ENCODE measurements around the gene PDGFD.

Gene PDGFD

DNA sequence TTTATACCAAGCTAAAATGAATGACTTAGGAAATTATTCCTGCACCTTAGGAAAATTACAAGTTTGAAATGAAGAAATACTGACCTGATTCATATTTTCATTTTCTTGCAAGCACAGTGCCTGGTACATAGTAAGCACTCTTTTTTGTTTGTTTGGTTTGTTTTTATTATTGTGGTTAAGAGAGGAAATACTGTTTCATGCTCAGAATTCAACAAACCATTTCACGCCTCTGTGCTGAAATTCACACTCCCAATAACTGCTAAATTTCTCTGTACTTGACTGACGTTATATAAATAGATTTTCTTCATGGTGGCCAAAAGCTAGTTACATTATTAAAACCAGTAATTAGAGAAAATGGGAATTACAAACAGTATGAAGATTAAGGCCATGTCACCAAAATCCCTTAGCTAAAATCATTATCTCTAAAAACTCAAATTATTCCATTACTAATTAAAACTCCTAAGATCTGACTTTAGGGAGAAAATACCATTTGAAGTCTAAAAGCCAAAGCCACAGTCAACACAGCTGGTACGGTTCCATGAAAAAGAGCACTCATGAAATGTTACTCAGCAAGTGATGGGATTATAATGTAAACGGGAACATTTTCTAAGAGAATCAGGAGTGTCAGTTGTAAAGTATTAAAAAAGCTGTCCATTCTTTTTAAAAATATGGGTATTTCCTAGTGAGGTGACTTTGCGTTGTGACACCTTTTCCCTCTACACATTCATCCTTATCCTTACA is 205.3 kb downstream of the PDGFD start:
- no peak for DNase-seq (ENCODE audit: low read depth, low spot score)

DNA sequence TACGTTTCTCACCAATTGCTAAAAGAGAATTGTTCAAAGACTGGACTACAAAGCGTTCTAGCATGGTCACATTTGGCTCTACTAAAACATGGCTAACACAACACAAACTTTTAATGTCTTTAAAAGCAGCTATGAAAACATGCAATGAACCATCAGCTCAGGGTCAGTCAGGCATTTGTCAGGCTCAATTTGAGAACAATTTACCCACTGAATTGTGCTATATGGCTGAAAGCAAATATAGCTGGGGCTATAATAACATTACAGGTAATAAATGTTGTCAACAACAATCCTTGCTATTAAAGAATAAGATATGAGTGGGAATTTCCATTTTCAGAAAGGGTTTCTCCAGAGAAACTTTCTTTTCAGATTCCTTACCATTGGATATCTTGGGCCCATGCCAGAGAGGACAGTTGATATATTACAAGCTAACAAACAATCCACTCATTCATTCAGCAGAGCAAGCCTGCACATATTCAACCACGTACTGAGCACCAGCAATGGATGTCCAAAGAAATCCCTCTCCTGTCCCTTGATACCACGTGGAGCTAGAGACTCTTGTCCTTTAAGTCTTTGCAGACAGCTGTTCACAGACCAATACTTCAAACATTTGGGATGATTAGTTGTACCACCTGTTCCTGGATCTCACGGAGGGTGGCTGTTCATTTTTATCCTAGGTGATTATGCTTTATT is 210.0 kb downstream of the PDGFD start:
- DNase-seq (ENCODE audit: low read depth, low spot score) = no peak

DNA sequence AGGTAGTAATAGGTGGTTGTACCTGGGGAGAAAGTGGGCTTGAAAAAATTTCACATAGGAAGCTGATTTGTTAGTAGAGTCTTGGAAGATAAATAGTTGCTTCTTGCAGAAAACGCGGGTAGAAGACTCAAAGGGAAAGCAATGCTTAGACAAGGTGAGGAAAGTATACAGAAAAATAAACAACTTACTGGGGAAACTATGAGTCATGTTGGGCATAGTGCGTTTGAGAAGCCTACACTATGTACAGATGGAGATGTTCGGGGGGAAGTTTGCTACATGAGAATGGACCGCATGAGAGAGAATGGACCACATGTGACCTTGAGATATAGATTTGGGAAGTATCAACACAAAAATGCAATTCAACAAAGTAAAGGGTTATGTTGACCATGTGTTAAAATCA is 214.2 kb downstream of the PDGFD start:
- DNase-seq (ENCODE audit: low read depth, low spot score) = no peak

DNA sequence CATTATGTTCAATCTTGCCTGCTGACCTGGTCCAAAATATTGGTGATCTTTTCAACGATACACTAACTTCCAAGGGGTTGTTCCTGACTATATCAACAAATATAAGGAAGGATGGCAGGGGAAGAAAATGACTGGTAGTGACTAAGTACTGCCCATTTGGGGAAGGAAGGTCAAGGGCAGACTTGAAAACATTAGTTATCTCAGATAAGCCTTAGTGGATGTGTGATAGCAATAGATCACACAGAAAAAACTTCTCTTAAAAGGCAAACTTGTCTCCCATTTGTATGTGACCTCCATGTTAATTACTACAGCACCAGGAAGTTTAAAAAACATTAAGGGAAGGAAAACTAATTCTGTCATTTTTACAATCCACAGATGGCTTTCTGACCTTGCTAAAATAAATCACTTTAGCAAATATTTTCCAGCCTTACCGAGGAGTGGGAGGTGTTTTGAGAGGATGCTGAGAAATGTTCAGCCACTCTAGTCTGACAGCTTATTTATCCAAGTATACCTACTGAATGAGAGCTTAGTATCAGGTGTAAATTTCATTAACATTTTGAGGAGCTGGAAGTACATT is 215.7 kb downstream of the PDGFD start:
- DNase-seq (ENCODE audit: low read depth, low spot score) = no peak

DNA sequence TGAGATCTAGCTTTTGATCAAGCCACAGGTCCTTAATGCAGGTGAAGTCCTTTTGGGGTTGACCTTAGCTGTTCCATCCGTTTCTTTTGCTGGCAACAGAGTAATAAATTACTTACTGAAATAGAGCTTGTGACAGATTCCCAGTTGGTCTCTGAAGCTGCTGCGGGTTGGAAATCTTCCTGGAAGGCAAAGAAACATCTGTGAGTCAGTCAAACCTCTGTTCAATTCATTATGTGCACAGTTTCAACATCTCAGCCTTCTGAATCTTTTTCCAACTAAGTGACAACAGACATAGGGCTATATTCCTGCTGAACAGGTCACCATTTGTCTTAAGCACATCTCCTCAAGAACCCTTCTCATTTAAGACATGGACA is 216.4 kb downstream of the PDGFD start:
- no peak for DNase-seq (ENCODE audit: low read depth, low spot score)

DNA sequence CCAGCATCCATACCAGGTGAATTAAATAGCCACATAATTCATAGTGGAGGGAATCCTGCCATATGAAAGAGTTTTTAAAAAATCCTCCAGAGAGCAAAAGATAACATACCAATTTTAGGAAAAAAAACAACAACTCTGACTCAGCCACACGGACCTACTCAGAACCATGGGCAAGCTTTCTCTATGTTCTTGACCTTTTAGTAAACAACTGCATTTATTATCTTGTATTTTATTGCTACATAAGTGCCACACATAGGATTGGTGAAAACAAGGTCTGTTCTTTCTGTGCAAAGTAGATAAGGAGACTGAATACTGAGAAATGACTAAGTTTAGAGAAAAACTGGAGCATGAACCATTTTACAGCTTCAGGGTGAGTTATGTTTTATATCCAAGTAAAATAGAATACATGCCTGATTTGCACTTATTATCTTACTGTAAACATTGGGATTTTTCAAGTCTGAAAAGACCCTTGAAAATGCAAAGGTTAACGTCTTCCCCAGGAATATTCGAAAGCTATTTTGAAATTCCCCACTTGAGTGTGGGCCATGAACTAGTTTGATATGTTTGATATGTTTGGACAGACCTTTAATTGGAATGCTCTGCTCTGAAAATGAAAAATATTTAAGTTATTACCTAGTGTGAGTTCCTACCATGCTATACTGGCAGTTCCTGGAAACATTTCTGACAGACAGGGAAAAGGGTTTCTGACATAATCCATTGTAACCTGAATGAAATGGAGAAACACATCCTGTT is 217.0 kb downstream of the PDGFD start:
- no peak for DNase-seq (ENCODE audit: low read depth, low spot score)

DNA sequence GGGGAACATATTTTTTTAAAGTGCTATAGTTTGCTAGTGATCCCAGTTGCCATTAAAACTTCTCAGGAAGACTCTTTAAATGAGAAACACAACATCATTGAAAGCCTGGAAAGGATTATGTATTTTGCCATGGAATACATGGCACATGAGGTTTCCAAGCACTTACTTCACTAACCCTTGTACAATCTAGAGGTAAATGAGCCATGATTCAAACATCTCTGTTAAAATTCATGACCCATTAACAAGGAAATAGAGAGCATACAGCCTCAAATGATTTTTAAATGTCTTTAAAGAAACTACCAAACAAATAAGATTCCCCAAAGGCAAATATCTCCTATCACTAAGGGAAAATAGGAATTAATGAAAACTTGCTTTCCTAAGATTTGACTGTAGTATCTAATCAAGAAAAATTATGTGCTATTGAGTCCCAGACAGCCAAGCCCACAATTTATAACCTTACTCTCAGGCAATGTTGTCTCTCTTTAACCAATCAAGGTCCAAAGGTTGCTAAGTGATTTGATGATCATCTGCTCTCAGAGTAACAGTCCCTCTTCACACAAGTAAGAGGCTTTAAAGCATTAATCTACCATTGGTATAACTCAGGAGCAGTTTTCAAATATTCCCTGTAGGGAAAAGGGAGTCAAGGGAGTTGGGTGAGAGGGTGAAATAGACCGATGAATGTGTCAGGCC is 219.6 kb downstream of the PDGFD start:
- DNase-seq (ENCODE audit: low read depth, low spot score) = no peak

DNA sequence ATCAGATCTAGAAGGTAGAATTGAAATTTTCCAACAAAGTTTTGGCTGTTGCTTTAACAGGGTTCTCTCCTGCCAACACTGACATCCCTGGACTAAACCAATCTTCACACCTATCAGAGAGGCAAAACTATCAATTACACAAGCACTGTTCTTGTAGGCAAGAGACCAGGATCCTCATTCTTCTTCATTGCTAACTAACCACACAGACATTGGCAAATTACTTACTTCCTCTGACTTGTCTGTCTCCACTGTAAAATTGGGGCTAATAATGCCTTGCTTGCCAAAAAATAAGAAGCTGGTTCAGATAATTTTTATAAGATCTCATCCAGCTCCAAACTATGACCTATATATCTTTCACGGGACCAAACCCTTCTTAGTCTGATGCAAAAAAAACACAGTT is 221.3 kb downstream of the PDGFD start:
- no peak for DNase-seq (ENCODE audit: low read depth, low spot score)

DNA sequence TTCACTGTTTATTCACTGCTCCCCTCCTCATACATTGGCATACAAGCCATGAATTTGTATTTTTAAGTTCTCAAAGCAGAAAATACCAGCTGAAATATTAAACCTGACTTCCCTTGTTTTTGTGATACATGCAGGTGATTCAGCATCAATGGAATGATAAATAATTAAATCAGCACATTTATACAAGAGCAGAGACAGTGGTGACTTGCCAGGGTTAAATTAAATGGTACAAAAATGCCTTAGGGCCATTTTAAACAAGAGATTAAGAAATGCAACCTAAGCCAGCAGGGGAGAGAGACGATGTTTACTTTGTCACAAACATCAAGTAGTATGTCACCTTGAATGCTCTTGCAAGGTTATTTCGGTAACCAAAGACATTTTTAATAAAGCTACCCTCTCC is 223.4 kb downstream of the PDGFD start:
- no peak for DNase-seq (ENCODE audit: low read depth, low spot score)

DNA sequence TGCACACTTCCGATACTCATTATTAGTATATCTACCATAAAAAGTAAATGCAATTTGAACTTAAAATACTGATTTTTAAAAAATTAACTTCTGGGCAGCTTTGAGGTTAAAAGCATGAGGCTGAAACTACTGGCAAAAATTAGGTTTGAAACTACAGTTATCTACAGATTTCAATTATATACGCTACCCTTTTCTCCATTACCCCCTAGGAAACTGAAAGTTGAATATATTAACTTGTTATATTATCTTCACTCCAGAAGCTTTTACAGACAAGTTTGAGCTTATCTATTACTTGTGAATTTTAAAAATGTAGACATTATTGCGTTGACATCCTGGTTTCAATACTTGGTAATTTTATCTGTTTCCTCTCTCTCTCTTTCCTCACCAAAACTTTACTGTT is 224.3 kb downstream of the PDGFD start:
- DNase-seq (ENCODE audit: low read depth, low spot score) = no peak

DNA sequence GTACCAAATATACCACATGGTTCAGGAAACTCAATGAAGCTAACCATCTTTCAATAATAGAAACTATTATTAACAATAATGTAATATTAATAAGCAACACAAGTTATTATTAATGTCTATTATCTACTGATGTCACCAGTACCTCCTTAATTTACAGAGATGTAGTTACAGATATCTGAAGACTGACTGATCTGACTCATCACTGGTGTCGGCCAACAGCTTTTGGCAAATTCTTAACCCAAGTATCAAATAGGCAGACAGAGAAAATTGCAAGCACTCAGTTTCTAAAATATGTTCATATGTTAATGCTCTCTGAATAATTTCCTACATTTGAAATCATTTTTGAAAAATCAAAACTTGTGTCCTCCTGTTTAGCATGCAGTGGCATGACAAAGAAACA is 227.9 kb downstream of the PDGFD start:
- no peak for DNase-seq (ENCODE audit: low read depth, low spot score)

DNA sequence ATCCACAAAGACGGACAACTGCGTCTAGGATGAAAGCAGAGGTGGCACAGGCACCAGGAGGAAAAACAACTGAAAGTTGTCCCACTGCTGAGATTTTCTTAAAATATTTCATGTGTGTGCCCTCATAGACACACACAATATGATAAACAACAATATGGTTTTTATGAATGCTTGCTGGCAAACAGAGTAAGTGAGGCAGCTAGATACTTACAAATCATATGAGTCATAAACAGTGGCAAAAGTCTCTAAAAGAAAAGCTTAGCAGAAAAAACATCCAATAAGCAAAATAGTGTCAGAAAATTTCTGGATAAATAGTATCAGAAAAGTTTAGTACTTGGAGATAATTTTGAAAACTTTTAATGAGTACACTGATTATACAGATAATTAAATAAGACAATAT is 228.7 kb downstream of the PDGFD start:
- no peak for DNase-seq (ENCODE audit: low read depth, low spot score)

DNA sequence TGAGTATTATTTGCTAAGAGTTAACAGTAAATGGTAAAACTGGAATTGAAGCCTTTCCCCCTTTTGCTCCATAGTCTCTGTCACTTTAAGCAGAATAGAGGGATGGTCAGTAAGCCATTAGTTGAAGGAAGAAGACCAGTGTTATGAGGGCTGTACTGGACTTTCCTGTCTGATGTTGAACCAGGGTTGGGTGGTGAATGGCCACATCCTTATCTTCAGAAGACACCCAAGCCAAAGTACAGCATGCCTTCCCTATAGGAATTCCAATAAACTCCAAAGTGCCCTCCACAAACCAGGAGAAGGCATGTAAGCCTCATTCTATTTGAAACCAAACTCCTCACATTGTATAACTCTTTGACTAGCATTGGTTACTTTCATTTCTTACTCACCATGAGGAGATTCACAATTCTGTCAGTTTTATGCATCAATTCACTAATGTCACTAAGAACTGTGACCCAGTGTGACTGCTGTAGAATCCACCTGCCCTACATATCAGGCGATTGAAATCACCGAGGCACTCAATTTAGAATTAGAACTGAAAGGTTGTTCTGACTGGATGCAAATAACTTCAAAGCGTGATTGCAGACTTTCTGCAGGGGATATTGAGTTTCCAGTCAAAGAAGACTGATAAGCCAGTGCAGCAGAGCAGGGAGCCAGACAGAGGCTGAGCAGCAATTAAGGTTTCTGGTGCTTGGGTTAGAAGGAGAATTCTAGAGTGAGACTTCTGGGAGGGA is 234.6 kb downstream of the PDGFD start:
- no peak for DNase-seq (ENCODE audit: low read depth, low spot score)

DNA sequence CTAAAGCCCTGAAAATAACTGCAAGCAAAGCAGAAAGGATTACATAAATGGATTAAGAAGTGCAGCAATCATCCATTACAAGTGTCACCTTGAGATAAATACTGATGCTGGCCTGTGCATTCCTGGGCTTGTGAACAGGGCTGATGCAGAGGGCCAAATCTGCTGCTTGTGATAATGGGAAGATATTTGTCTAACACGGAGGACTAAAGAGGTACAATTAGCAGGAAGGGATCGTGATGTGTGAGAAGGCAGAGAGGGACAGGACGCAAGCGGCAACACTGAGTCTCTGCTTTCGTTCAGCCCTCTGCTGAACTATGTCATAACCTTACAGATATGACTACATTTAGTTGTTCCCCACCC is 235.2 kb downstream of the PDGFD start:
- no peak for DNase-seq (ENCODE audit: low read depth, low spot score)

DNA sequence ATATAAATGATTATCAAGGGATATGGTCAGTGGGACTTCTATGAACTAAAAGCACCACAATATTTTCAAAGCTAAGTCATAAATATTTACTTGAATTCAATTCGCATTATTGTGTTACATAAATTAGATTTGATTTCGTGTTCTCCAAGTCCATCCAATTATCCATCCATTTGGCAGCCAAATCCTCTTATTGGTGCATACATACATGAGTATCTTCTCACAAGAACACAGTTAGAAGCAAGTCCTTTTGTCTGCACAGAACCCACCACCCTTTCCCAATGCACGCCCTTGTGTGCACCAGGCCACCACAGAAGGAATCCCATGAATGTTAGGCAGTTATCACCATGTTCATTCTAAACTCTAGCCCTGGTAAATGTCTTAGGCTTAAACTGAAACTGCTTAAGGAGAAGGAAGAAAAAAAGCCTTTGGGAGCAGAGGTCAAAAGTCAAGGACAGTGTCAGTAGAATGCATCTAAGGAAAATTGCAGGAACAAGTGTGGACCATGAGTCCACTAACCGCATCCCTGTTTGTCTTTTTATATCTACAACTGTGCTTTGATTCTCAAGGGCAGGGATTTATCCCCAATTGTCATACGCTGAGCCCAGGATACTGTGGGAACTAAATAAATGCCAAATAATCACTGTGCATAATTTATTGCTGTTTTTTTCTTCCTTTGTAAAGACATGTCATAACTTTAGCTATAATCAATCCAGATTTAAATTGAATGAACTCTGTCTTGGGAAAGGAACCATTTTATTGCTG is 235.7 kb downstream of the PDGFD start:
- no peak for DNase-seq (ENCODE audit: low read depth, low spot score)

DNA sequence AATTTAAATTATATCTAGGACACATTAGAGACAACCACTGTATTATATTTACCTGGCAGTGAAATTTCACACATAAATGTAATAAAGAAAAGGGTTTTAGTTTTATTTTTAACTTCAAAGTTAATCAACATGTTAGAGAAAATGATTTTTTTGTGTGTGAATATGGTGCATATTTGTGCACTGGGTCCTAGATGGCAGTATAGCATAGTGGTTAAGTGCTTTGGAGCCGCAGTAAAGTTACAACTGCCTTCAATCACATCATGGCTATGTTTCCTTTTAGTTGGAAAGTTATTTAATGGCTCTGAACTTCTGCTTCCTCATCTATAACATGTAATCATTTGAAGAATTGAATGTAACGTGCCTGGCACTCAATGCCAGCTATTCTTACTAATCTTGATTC is 236.4 kb downstream of the PDGFD start:
- no peak for DNase-seq (ENCODE audit: low read depth, low spot score)

DNA sequence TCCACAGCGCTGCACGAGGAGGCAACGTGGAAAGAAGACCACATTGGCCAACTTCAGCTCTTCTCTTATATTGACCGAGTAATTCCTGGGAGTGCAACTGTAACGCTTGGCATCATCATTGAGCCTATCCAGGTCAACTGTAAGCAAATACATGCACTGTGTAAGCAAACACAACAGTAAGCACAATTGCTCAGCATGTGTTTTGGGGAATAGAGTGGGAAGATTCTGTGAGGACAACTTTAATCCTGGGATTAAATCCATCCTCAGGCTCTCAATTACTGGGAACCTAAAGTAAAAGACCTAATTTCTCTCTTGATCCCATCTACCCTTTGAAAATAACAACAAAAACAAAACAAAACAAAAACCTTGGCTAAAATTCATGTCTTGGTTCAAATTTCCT is 237.0 kb downstream of the PDGFD start:
- DNase-seq (ENCODE audit: low read depth, low spot score) = no peak

DNA sequence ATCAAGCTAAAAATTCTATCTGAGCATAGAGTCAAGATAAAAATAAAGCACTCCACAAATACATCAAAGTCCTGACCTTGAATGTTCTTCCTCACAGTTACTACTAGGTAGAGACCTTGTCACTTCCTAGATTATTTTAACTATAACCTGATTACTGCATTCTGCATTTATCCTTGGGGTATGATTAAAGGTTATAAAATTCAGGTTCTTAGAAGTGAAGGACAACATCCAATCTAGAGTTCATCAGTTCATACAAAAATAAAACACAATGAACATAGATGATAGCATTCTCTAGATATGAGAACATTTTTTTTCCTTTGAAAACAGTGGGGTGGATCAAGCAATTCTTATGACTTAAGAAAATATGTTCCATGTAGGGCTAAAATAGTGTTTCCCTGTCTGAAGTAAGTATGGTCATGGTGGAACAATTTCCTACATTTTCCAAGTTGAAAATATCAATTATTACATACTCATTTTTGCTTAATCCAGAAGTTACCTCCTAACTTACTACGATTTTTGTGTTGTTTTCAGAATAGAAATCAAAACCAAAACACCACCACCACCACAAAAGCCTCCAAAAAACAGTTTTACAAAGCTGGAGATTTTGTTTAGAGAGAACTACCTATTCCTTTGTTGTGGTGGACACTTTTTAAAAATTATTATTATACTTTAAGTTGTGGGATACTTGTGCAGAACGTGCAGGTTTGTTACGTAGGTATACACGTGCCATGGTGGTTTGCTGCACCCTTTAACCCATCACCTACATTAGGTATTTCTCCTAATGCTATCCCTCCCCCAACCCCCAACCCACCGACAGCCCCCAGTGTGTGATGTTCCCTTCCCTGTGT is 239.6 kb downstream of the PDGFD start:
- no peak for DNase-seq (ENCODE audit: low read depth, low spot score)

DNA sequence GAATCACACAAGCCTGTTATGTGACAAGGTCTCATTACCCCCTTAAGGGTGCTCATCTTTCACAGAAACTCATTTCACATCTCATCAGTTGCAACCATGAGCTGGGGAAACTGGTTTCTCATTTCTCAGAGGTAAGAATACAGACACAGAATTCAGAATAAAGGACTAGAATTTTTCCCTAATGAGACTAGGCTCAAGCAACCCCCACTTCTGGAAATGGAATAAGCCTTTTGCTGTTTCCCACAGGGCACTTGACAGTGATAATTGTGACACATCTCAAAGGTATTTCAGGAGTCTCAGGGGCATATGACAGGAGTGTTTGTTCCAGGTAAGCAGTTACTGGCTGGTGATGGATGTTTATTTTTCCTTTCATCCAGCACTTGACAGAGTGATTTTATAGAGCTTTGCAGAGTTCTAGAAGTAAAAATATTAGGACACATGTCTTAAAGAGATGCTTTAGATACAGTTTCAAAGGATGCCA is 240.5 kb downstream of the PDGFD start:
- DNase-seq (ENCODE audit: low read depth, low spot score) = no peak
